Stimulated activated CD4-positive, alpha-beta T cell treated with anti-CD3 and anti-CD28 coated beads, Interleukin-2, amount 100 ng/mL, for 4 hours (primary cell): Measurements from ENCODE around the gene DEUP1.
"Not testable (repeated sequence)": the region's sequence is repeated elsewhere in the genome, so short reads cannot be mapped to it uniquely, and the experiment has no call there.

Source experiments
- DNase-seq: peaks from one replicate; pipeline ENCODE4 v3.0.0-alpha.2; 2020; ENCODE audit warnings: low read depth

The DEUP1 gene

DNA sequence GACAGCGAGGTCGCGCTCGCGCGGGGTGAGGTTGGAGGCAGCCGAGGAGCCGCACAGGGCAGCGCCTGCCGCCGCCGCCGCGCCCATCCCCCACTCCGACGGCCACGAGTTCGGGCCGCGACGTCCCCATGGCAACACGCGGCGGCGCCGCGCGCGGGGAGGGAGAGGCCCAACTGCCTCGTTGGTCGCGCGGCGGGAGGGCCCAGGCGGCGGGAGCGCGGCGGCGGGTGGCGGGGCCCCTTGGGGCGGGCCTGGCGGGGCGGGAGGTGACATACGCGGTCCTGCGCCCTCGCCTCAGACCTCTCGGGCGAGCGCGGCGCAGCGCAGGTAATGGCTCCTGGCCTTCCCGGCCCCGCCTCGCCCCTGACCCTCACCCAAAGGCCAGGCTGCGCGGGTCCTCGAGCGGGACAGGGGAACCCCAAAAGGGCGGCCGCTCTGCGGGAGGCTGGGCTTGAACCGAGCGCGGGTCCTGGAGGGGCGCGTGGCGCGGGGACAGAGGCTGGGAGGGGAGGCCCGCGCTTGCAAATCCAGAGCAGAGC is at the start of gene DEUP1:
Gene DEUP1, plus strand, starts transcription at position 297 of the 539 bp plus-strand sequence. CDS start 1,518 bp downstream, outside the sequence.
- DNase-seq: no peak

DNA sequence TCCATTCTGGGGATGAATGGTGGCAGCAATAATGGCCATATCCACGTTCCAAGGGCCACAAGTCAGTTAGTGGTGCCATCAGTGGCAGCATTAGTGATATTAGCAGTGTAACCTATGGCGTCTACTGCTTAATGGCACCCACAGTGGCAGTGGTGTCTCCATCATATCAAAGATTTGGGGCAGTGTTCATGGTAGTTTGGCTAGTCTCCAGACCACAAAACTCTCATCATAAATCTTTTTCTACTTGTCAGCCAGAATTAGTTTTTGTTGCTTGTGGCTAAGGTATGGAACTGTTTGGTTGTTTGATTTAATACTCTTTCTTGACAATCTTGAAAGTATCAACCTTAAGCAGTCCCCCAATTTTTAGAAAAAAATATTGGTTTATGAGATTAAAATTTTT is 45.1 kb upstream of the DEUP1 start:
- DNase-seq: no peak

DNA sequence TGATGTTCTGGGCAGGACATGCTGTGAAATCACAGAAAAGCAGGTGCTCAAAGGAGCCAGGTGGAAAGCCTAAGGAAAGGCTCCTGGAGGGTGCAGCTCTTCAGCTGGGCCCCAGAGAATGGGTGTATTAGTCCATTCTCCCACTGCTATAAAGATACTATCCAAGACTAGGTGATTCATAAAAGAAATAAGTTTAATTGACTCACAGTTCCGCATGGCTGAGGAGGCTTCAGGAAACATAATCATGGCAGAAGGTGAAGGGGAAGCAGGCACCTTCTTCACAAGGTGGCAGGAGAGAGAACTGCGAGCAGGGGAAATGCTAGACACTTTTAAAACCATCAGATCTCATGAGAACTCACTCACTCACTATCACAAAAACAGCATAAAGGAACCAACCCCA is 43.1 kb upstream of the DEUP1 start:
- no peak for DNase-seq

- DNase-seq: no peak
Measured at GRCh38 chr11:93288079-93288478, 42.5 kb upstream of the DEUP1 start.

DNA sequence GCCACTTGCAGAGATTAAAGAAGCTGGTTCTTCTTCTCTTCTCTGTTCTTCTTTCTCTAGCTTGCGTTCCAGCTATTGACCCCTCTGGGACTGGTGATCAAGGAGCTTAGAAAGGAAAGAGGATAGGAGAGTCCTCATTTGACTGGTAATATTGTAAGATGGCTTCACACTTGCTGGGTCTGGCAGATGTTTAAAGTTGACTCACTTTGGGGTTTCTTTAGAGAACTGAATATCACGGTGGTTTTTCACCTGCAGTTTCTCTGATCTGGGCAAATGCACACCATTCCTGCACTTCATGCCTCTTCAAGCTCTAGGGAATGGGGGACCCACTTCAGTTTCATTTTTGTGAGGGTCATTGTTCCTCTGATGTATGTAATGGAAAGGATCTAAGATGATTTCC is 41.8 kb upstream of the DEUP1 start:
- no peak for DNase-seq

- DNase-seq: no peak
Measured at GRCh38 chr11:93289782-93290463, 40.6 kb upstream of the DEUP1 start.

DNA sequence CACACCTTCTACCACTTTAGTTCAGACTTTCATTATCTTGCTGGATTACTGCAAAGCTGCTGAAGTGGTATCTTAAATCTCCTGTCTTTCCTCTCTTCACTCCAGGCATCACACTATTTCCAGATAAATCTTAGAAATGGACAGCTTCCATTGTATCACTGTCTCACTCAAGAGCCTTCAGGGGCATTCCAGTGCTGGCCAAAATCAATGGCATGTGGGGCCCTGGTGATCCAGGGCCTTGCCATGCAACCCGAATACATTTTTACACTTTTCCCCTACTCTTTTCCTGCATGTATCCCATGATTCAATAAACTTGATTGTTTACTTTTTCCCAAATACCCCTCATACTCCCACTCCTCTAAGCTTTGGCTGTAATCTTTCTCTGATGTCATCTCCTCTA is 39.4 kb upstream of the DEUP1 start:
- DNase-seq: no peak

- DNase-seq: no peak
Measured at GRCh38 chr11:93291898-93292297, 38.6 kb upstream of the DEUP1 start.

- no peak for DNase-seq
Measured at GRCh38 chr11:93295921-93296575, 34.5 kb upstream of the DEUP1 start.

- DNase-seq: no peak
Measured at GRCh38 chr11:93303689-93304088, 26.9 kb upstream of the DEUP1 start.

DNA sequence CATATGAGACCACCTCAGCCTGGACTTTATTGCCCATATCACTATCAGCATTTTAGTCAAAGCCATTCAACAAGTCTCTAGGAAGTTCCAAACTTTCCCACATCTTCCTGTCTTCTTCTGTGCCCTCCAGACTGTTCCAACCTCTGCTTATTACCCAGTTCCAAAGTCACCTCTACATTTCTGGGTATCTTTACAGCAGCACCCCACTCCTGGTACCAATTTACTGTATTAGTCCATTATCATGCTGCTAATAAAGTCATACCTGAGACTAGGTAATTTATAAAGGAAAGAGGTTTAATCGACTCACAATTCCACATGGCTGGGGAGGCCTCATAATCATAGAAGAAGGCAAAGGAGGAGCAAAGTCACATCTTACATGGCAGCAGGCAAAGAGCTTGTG is 16.1 kb upstream of the DEUP1 start:
- DNase-seq: not testable (repeated sequence)

DNA sequence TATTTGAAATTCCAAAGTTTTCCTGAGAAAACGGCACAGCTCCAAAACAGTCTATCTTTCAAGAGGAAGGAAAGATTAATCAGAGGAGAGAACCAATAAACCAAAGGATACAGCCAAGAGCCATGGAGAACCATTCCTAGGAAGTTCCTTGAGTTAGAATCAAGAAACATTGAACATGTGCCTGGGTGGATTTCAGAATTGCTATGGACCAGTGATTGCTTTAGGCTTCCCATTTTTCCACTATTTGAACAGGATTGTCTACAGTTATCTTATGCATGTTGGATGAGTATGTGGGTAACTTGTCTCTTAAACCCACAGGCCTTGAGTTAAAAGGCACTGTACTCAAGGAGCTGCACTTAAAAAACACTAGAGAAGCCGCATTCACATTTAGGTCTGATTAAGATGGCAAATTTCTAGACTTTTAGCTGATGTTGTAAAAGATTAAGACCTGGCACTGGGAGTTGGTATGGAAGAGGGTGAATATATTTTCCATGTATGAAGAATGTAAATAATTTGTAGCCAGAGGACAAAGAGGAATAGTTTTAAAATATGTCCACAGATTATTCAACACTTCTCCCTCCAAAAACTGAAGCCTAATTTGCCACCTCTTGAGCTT is 11.2 kb upstream of the DEUP1 start:
- DNase-seq: no peak

- DNase-seq: no peak
Measured at GRCh38 chr11:93320230-93320629, 10.3 kb upstream of the DEUP1 start.

DNA sequence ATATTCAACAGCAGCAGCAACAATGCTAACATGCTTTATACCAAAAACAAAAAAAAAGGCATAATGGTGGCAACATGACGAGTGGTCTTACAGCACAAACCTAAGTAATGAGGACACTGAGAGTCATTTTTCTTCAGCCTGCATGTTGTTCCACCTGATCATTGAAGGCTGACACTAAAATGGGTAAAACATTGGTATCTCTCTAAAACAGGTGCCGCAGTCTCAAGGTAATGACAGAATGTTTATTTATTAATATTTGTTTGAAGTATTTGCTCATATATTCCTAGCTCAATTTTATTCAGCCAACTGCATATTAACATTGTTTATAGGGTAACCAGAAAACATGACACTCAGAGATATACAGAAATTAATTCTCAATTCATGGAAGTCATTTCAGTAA is 8.3 kb upstream of the DEUP1 start:
- DNase-seq: no peak

- DNase-seq: no peak
Measured at GRCh38 chr11:93323747-93324146, 6.8 kb upstream of the DEUP1 start.

- no peak for DNase-seq
Measured at GRCh38 chr11:93324500-93324899, 6.0 kb upstream of the DEUP1 start.

- no peak for DNase-seq
Measured at GRCh38 chr11:93326681-93327080, 3.9 kb upstream of the DEUP1 start.

GRCh38 chr11:93329936-93330445 is 551 bp upstream of the DEUP1 start:
- no peak for DNase-seq

DNA sequence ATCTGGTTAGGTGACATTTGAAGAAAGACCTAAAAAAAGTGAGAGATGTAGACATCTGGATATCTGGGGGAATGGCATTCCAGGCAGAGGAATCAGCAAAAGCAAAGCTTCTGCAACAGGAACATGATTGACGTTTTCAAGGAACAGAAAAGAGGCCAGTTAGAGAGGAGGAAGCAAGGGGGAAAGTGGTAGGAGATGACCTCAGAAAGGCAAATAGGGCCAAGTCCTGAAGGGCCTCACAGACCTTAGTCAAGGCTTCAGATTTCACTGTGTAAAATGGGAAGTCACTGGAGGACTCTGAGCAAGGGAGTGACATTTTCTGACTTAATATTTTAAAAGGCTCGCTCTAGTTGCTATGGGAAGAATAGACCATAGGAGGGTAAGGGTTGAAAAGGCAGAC is 9.7 kb downstream of the DEUP1 start:
- no peak for DNase-seq

- DNase-seq: no peak
Measured at GRCh38 chr11:93344855-93345333, 14.4 kb downstream of the DEUP1 start.

- no peak for DNase-seq
Measured at GRCh38 chr11:93348930-93349329, 18.4 kb downstream of the DEUP1 start.

- no peak for DNase-seq
Measured at GRCh38 chr11:93350835-93351234, 20.3 kb downstream of the DEUP1 start.

DNA sequence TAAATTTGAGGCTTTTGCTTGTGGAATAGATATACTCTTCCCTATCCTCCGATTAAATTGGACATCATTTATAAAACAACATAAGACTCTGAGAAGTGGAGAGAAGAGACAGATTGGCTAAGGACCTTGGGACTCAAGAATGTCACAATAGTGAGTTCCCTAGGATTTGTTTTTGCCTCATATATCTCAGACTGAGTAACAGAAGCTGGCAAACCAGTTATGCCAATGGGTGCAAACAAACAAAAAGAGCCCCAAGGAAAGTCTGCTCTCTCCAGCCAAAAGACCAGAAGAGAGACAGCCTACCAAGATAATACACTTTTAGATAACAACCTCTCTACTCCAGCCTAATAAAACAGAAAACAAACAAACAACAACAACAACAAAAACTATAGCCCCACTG is 28.9 kb downstream of the DEUP1 start:
- DNase-seq: no peak
